T47D (cell line): Measurements from ENCODE around the gene DDOST.

Experiments
- DNase-seq, 2 experiments: peaks; one replicate each; pipeline versions ENCODE4 v3.0.0 to v3.0.0-alpha.2; 2011 to 2012; ENCODE audit warnings: low read depth in 1 of 2, low spot score in 1 of 2
- JUND ChIP-seq: IDR thresholded peaks from 2 replicates; pipeline ENCODE4 v1.6.1; 2012; ENCODE audit warnings: low read depth
- in situ Hi-C: cut with HindIII; loops from 2 replicates; pipeline ENCODE4 v1.10.0; 2016; ENCODE audit warnings: low sequenced_read_pairs, low pct_unique_long_range_greater_than_20kb

The DDOST gene

GRCh38 chr1:20644416-20644815, 16.8 kb downstream of the DDOST start:
- in situ Hi-C loops, result no loop called here
- no peak for TF ChIP-seq JUND
- DNase-seq, result no peak

GRCh38 chr1:20643080-20643479, 18.1 kb downstream of the DDOST start:
- in situ Hi-C loops, result no loop called here
- TF ChIP-seq JUND, result no peak

GRCh38 chr1:20641975-20642374, 19.2 kb downstream of the DDOST start:
- no peak for TF ChIP-seq JUND
- no peak for DNase-seq
- in situ Hi-C loops, result no loop called here

More at GRCh38 chr1:20643080-20643479, 18.1 kb downstream of the DDOST start:
- no peak for DNase-seq

- TF ChIP-seq JUND, result no peak
- DNase-seq, result peak; percentile 39 to 57
- in situ Hi-C loops, result no loop called here
Observed at GRCh38 chr1:20640183-20640597, 21.0 kb downstream of the DDOST start.

GRCh38 chr1:20636785-20637347, 24.3 kb downstream of the DDOST start:
- no peak for DNase-seq
- in situ Hi-C loops, result no loop called here
- TF ChIP-seq JUND, result no peak

- TF ChIP-seq JUND, result no peak
- in situ Hi-C loops, result no loop called here
- DNase-seq, result peak; percentile 21 to 59
Observed at GRCh38 chr1:20634594-20635084, 26.5 kb downstream of the DDOST start.

- in situ Hi-C loops, result no loop called here
- no peak for DNase-seq
- TF ChIP-seq JUND, result no peak
Observed at GRCh38 chr1:20634065-20634593, 27.0 kb downstream of the DDOST start.

- peak; percentile 62 to 75 for DNase-seq
- no peak for TF ChIP-seq JUND
- in situ Hi-C loops, result no loop called here
Observed at GRCh38 chr1:20633190-20634064, 27.7 kb downstream of the DDOST start, which contains the start of gene PINK1. Gene PINK1, plus strand, starts transcription at chr1:20633458. Its CDS starts 91 bp downstream, at chr1:20633549.

- no peak for DNase-seq
- no peak for TF ChIP-seq JUND
- in situ Hi-C loops, result no loop called here
Observed at GRCh38 chr1:20632386-20632785, 28.8 kb downstream of the DDOST start.

GRCh38 chr1:20630729-20631128, 30.4 kb downstream of the DDOST start:
- no peak for TF ChIP-seq JUND
- no peak for DNase-seq
- in situ Hi-C loops, result no loop called here

- TF ChIP-seq JUND, result no peak
- no peak for DNase-seq
- in situ Hi-C loops, result no loop called here
Observed at GRCh38 chr1:20626524-20626923, 34.6 kb downstream of the DDOST start.

GRCh38 chr1:20626098-20626427, 35.1 kb downstream of the DDOST start:
- TF ChIP-seq JUND, result no peak
- DNase-seq, result no peak
- in situ Hi-C loops, result no loop called here
